Measurements from ENCODE around the gene NPHP4.

NPHP4 gene

DNA sequence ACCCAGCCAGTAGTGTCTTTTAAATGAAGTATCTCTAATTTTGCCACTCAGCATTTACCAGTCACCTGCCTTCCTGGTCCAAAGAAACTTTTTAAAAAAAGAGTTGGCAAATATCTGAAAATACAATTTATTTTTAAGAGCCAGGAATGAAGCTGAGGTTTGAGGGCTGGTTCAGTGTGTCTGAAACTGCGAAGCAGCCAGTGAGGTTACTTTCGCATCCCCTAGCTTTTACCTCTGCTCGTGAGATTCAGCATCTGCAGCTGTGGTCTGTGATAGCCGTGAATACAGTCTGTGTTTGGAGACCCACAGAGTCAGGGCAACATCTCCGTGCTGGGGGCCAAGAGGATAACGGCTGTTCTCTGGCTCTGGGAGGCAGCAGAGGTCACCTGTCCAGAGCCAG, 32.2 kb upstream of the NPHP4 start:
- H3K4me3 ChIP-seq (ENCODE audit: low read length): no peak overlapping the region
- H3K27ac ChIP-seq (ENCODE audit: low read depth, low read length): no peak overlapping the region
- no peaks in the 10 kb centered on the region for H3K9me3 ChIP-seq (ENCODE audit: control insufficient read depth, insufficient read depth, low read length)
- no peaks in the 10 kb centered on the region for H3K36me3 ChIP-seq (ENCODE audit: control insufficient read depth, low read length)
- peaks cover under 1% of the 10 kb centered on the region for H4K20me1 ChIP-seq (ENCODE audit: control insufficient read depth, insufficient read depth, low read depth, low read length)
- no peaks in the 10 kb centered on the region for H3K9me2 ChIP-seq (replicated peaks; ENCODE audit: control insufficient read depth, low read length)
- H3K4me2 ChIP-seq (ENCODE audit: low read length): no peak overlapping the region
- no peaks in the 10 kb centered on the region for H3F3A ChIP-seq (ENCODE audit: control insufficient read depth, insufficient read depth)
- H3K4me1 ChIP-seq (ENCODE audit: control insufficient read depth, low read length): peaks cover 37% of the 10 kb centered on the region
- no peaks in the 10 kb centered on the region for H3K79me2 ChIP-seq (ENCODE audit: control insufficient read depth, low read length)
- TF ChIP-seq CTCF (IDR thresholded peaks at IDR 0.05; ENCODE audit: low read depth, low read length, poor library complexity, severe bottlenecking): no peak
- no peak for TF ChIP-seq EZH2phosphoT487 (IDR thresholded peaks at IDR 0.05; ENCODE audit: borderline replicate concordance, low read length)
- H3K27me3 ChIP-seq (ENCODE audit: control insufficient read depth, low read length): peaks cover 32% of the 10 kb centered on the region

DNA sequence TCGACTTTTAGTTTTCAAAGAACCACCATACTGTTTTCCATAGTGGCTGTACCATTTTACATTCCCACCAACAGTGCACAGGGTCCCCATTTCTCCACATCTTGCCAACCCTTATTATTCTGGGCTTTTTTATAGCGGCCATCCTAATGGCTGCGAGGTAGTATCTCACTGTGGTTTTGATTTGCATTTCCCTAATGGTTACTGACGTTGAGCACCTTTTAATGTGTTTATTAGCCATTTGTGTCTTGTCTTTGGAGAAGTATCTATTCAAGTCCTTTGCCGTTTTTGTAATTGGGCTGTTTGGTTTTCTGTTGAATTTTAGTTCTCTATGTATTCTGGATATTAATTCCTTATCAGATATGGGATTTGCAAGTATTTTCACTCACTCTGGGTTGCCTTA, 31.1 kb upstream of the NPHP4 start:
- Histone ChIP-seq H4K20me1 (ENCODE audit: control insufficient read depth, insufficient read depth, low read depth, low read length) (no peaks in the 10 kb centered on the region; the same call in 1 of the 2 replicates), H3K9me2 (replicated peaks; ENCODE audit: control insufficient read depth, low read length) (no peaks in the 10 kb centered on the region), H3K9me3 (ENCODE audit: control insufficient read depth, insufficient read depth, low read length) (no peaks in the 10 kb centered on the region), H3K79me2 (ENCODE audit: control insufficient read depth, low read length) (no peaks in the 10 kb centered on the region), H3K27me3 (ENCODE audit: control insufficient read depth, low read length) (peaks cover 32% of the 10 kb centered on the region), H3F3A (ENCODE audit: control insufficient read depth, insufficient read depth) (no peaks in the 10 kb centered on the region), H3K27ac (ENCODE audit: low read depth, low read length) (no peak overlapping the region), H3K4me1 (ENCODE audit: control insufficient read depth, low read length) (peaks cover 35% of the 10 kb centered on the region), H3K4me2 (ENCODE audit: low read length) (no peak overlapping the region), H3K36me3 (ENCODE audit: control insufficient read depth, low read length) (no peaks in the 10 kb centered on the region), H3K4me3 (ENCODE audit: low read length) (no peak overlapping the region)
- TF ChIP-seq EZH2phosphoT487 (IDR thresholded peaks at IDR 0.05; ENCODE audit: borderline replicate concordance, low read length) (no peak), CTCF (IDR thresholded peaks at IDR 0.05; ENCODE audit: low read depth, low read length, poor library complexity, severe bottlenecking) (no peak)

DNA sequence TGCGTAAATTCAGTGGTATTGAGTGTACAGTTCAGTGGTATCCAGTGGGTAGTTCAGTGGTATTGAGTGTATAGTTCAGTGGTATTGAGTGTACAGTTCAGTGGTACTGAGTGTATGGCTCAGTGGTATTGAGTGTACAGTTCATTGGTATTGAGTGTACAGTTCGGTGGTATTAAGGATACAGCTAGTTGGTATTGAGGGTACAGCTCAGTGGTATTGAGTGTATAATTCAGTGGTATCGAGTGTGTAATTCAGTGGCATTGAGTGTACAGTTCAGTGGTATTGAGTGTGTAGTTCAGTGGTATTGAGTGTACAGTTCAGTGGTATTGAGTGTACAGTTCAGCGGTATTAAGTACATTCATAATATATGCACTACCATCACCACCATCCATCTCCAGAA, 30.0 kb upstream of the NPHP4 start:
- no peak overlapping the region for H3K27ac ChIP-seq (ENCODE audit: low read depth, low read length)
- no peaks in the 10 kb centered on the region for H3K9me3 ChIP-seq (ENCODE audit: control insufficient read depth, insufficient read depth, low read length)
- H3K4me3 ChIP-seq (ENCODE audit: low read length): no peak overlapping the region
- peaks cover 23% of the 10 kb centered on the region for H3K27me3 ChIP-seq (ENCODE audit: control insufficient read depth, low read length)
- H3K36me3 ChIP-seq (ENCODE audit: control insufficient read depth, low read length): no peaks in the 10 kb centered on the region
- no peaks in the 10 kb centered on the region; the same call in 1 of the 2 replicates for H4K20me1 ChIP-seq (ENCODE audit: control insufficient read depth, insufficient read depth, low read depth, low read length)
- no peak overlapping the region for H3K4me2 ChIP-seq (ENCODE audit: low read length)
- H3K79me2 ChIP-seq (ENCODE audit: control insufficient read depth, low read length): no peaks in the 10 kb centered on the region
- peaks cover 23% of the 10 kb centered on the region for H3K4me1 ChIP-seq (ENCODE audit: control insufficient read depth, low read length)
- TF ChIP-seq CTCF (IDR thresholded peaks at IDR 0.05; ENCODE audit: low read depth, low read length, poor library complexity, severe bottlenecking) (no peak), EZH2phosphoT487 (IDR thresholded peaks at IDR 0.05; ENCODE audit: borderline replicate concordance, low read length) (no peak)
- H3F3A ChIP-seq (ENCODE audit: control insufficient read depth, insufficient read depth): no peaks in the 10 kb centered on the region
- H3K9me2 ChIP-seq (replicated peaks; ENCODE audit: control insufficient read depth, low read length): no peaks in the 10 kb centered on the region
